ENCODE data around the gene HOXA11. TPM values are rescaled to one million over a fixed set of nuclear protein-coding genes. Genes with fewer than 3 reads are reported as not detected.

HOXA11 gene
- total and polyA plus RNA-seq, 10 donors: not detected

- peaks cover 16 to 100% (median 86%) of the 10 kb centered on the region in 7 donors for H3K27me3 ChIP-seq (replicated peaks in 1 of 7)
- no peaks in the 10 kb centered on the region for H3K36me3 ChIP-seq
- 32 to 49% (median 44%) methylated on average over 27 to 30 of the region's 30 CpGs for WGBS, 5 donors
- TF ChIP-seq CTCF (IDR thresholded peaks at IDR 0.05 in 8 of 11, conservative IDR thresholded peaks at IDR 0.05 in 3 of 11): no peak
- TF ChIP-seq POLR2A (IDR thresholded peaks at IDR 0.05): no peak
- no peak for TF ChIP-seq POLR2AphosphoS5 (IDR thresholded peaks at IDR 0.05)
- peak; percentile 74 for DNase-seq
- H3K4me3 ChIP-seq: peak overlapping the region in 3 of 8 donors; percentile 29 to 65 (median 43)
- peak overlapping the region in 4 of 8 donors; percentile 13 to 69 (median 60) for H3K27ac ChIP-seq
- intact Hi-C loops (cut with DNase I; ENCODE audit: low total_unique reads): no loop called here
- H3K4me1 ChIP-seq: peaks cover 22 to 74% (median 50%) of the 10 kb centered on the region in 6 donors
- H3K9me3 ChIP-seq: no peaks in the 10 kb centered on the region
Observed at GRCh38 chr7:27148756-27149641, 36.0 kb downstream of the HOXA11 start.

- Histone ChIP-seq H3K4me1 (peaks cover 22 to 76% (median 51%) of the 10 kb centered on the region in 6 donors), H3K9me3 (no peaks in the 10 kb centered on the region), H3K27me3 (replicated peaks in 1 of 7) (peaks cover 11 to 100% (median 78%) of the 10 kb centered on the region in 7 donors), H3K4me3 (peak overlapping the region in 6 of 8 donors; percentile 20 to 65 (median 32)), H3K27ac (peak overlapping the region in 7 of 8 donors; percentile 36 to 69 (median 55)), H3K36me3 (no peaks in the 10 kb centered on the region)
- 18 to 37% (median 20%) methylated on average over 18 to 28 of the region's 28 CpGs for WGBS, 5 donors
- intact Hi-C loops (cut with DNase I; ENCODE audit: low total_unique reads): no loop called here
- TF ChIP-seq CTCF (IDR thresholded peaks at IDR 0.05 in 8 of 11, conservative IDR thresholded peaks at IDR 0.05 in 3 of 11) (no peak), POLR2AphosphoS5 (IDR thresholded peaks at IDR 0.05) (peak in 1 of 3 donors; percentile 50)
- peak; percentile 68 for DNase-seq
Observed at GRCh38 chr7:27148031-27148755, 36.8 kb downstream of the HOXA11 start.

GRCh38 chr7:27147199-27148030 is 37.6 kb downstream of the HOXA11 start, which contains the start of gene HOXA6:
TSS of gene HOXA6 (minus strand) at chr7:27147774. CDS start at chr7:27147749, 25 bp downstream.
- 21 to 48% (median 25%) methylated on average over 16 to 63 of the region's 63 CpGs for WGBS, 5 donors

More at GRCh38 chr7:27147199-27148030, 37.6 kb downstream of the HOXA11 start, which contains the start of gene HOXA6:
- intact Hi-C loops (cut with DNase I; ENCODE audit: low total_unique reads): no loop called here
- DNase-seq: peak; percentile 80
- peak within 1 kb of the TSS; percentile 13 to 69 (median 53) for H3K27ac ChIP-seq
- peaks cover 22 to 69% (median 44%) of the 10 kb centered on the region in 6 donors for H3K4me1 ChIP-seq
- H3K4me3 ChIP-seq: peak within 1 kb of the TSS in 7 of 8 donors; percentile 4 to 65 (median 29)
- no peaks in the 10 kb centered on the region for H3K9me3 ChIP-seq
- H3K36me3 ChIP-seq: no peaks in the 10 kb centered on the region
- TF ChIP-seq CTCF (IDR thresholded peaks at IDR 0.05 in 8 of 11, conservative IDR thresholded peaks at IDR 0.05 in 3 of 11) (no peak), POLR2A (IDR thresholded peaks at IDR 0.05) (no peak), POLR2AphosphoS5 (IDR thresholded peaks at IDR 0.05) (no peak)
- peaks cover 4 to 100% (median 70%) of the 10 kb centered on the region in 7 donors for H3K27me3 ChIP-seq (replicated peaks in 1 of 7)
